Right atrium auricular region (tissue), 2 donors: Measurements from ENCODE around the gene ZC2HC1B. TPM values are rescaled to one million over a fixed set of nuclear protein-coding genes. Genes with fewer than 3 reads are reported as not detected.

ENCODE experiments used
- DNase-seq: peaks from one replicate; pipeline ENCODE4 v3.0.0-alpha.2; 2019; ENCODE audit warnings: low spot score
- H3K27ac ChIP-seq, 2 donors: fragments of 200-600 bp; sonication (generic); 1 replicate in 1 of 2; 2 replicates in 1 of 2; pipeline ENCODE4 v1.5.1; 2016 to 2019
- H3K27me3 ChIP-seq, 2 donors: fragments of 200-600 bp; sonication (generic); one replicate each; pipeline versions ENCODE4 v1.5.1 to v1.6.0; 2017 to 2019
- H3K36me3 ChIP-seq: fragments of 200-600 bp; sonication (generic); one replicate; pipeline ENCODE4 v1.5.1; 2016
- H3K4me1 ChIP-seq, 2 donors: fragments of 200-600 bp; sonication (generic); one replicate each; pipeline versions ENCODE4 v1.5.1 to v1.6.0; 2017 to 2019
- H3K4me3 ChIP-seq, 2 donors: fragments of 200-600 bp; sonication (generic); 1 replicate in 1 of 2; 2 replicates in 1 of 2; pipeline ENCODE4 v1.5.1; 2017 to 2019; ENCODE audit warnings: mild to moderate bottlenecking in 1 of 2, moderate library complexity in 1 of 2
- H3K9me3 ChIP-seq, 2 donors: fragments of 200-600 bp; sonication (generic); one replicate each; pipeline ENCODE4 v1.5.1; 2019
- CTCF ChIP-seq, 2 donors: fragments of 200-600 bp; sonication (generic); IDR thresholded peaks; one replicate each; pipeline ENCODE4 v1.5.1; 2019; ENCODE audit warnings: antibody characterized with exemption in 2 of 2
- total RNA-seq, 2 donors: library from RNA; depleted of rRNA; stranded (reverse); fragments of >200 nt; gene quantifications; one replicate each; pipeline ENCODE4 v1.1.0, GENCODE V29; 2016

Gene ZC2HC1B
- total RNA-seq, 2 donors from 2014 or later: not detected

GRCh38 chr6:143955971-143956370 lies 91.7 kb downstream of the ZC2HC1B start:
- Histone ChIP-seq H3K27me3 (no peaks in the 10 kb centered on the region), H3K4me1 (no peaks in the 10 kb centered on the region)
- no peak for TF ChIP-seq CTCF (IDR thresholded peaks at IDR 0.05)

GRCh38 chr6:143957679-143958274 lies 93.5 kb downstream of the ZC2HC1B start:
- no peak for TF ChIP-seq CTCF (IDR thresholded peaks at IDR 0.05)
- no peaks in the 10 kb centered on the region for H3K36me3 ChIP-seq
- H3K4me3 ChIP-seq: no peak overlapping the region
- H3K4me1 ChIP-seq: no peaks in the 10 kb centered on the region
- H3K9me3 ChIP-seq: no peaks in the 10 kb centered on the region
- H3K27ac ChIP-seq: no peak overlapping the region
- no peaks in the 10 kb centered on the region for H3K27me3 ChIP-seq
- no peak for DNase-seq

More at GRCh38 chr6:143955971-143956370, 91.7 kb downstream of the ZC2HC1B start:
- Histone ChIP-seq H3K9me3 (no peaks in the 10 kb centered on the region), H3K4me3 (no peak overlapping the region), H3K36me3 (no peaks in the 10 kb centered on the region), H3K27ac (no peak overlapping the region)
- no peak for DNase-seq

GRCh38 chr6:143958839-143959399 lies 94.6 kb downstream of the ZC2HC1B start:
- no peaks in the 10 kb centered on the region for H3K36me3 ChIP-seq
- H3K27me3 ChIP-seq: no peaks in the 10 kb centered on the region
- no peak for TF ChIP-seq CTCF (IDR thresholded peaks at IDR 0.05)
- peaks cover 0 to 7% of the 10 kb centered on the region in 2 donors for H3K4me1 ChIP-seq
- H3K9me3 ChIP-seq: no peaks in the 10 kb centered on the region
- no peak overlapping the region for H3K4me3 ChIP-seq
- DNase-seq: no peak
- H3K27ac ChIP-seq: no peak overlapping the region

- Histone ChIP-seq H3K9me3 (no peaks in the 10 kb centered on the region), H3K4me3 (no peak overlapping the region), H3K36me3 (peaks cover 2% of the 10 kb centered on the region), H3K4me1 (peaks cover 0 to 17% of the 10 kb centered on the region in 2 donors), H3K27ac (no peak overlapping the region), H3K27me3 (no peaks in the 10 kb centered on the region)
- TF ChIP-seq CTCF (IDR thresholded peaks at IDR 0.05): no peak
- DNase-seq: no peak
These were observed 95.7 kb downstream of the ZC2HC1B start for GRCh38 chr6:143959927-143960326.

GRCh38 chr6:143961066-143961465 lies 96.8 kb downstream of the ZC2HC1B start:
- Histone ChIP-seq H3K4me3 (no peak overlapping the region), H3K4me1 (peaks cover 0 to 17% of the 10 kb centered on the region in 2 donors), H3K27me3 (no peaks in the 10 kb centered on the region), H3K27ac (no peak overlapping the region), H3K9me3 (no peaks in the 10 kb centered on the region), H3K36me3 (peaks cover 7% of the 10 kb centered on the region)
- no peak for DNase-seq
- TF ChIP-seq CTCF (IDR thresholded peaks at IDR 0.05): no peak
